GM18505 (cell line): ENCODE results near the gene GDPD5.

ENCODE experiments used
- ATAC-seq: cut with Tn5 transposase; IDR thresholded peaks from one replicate; pipeline ENCODE4 v1.9.1; 2021; ENCODE audit not compliant: unreplicated experiment
- POLR2A ChIP-seq: IDR thresholded peaks from 4 replicates; pipeline ENCODE4 v1.6.1; 2011; ENCODE audit warnings: borderline replicate concordance; ENCODE audit not compliant: insufficient read depth, insufficient read length; ENCODE audit errors: extremely low read depth

The GDPD5 gene

GRCh38 chr11:75450826-75451821, 74.6 kb downstream of the GDPD5 start:
- no peak for TF ChIP-seq POLR2A

GRCh38 chr11:75450236-75450635, 75.5 kb downstream of the GDPD5 start:
- no peak for TF ChIP-seq POLR2A
- no peak for ATAC-seq

More at GRCh38 chr11:75450826-75451821, 74.6 kb downstream of the GDPD5 start:
- ATAC-seq, result no peak

- TF ChIP-seq POLR2A, result no peak
- ATAC-seq, result no peak
These were observed 76.0 kb downstream of the GDPD5 start for GRCh38 chr11:75449776-75450175.

GRCh38 chr11:75449271-75449670, 76.5 kb downstream of the GDPD5 start:
- ATAC-seq, result no peak
- no peak for TF ChIP-seq POLR2A

- TF ChIP-seq POLR2A, result no peak
- ATAC-seq, result no peak
These were observed 78.3 kb downstream of the GDPD5 start for GRCh38 chr11:75447415-75447814.

GRCh38 chr11:75445315-75445953, 80.3 kb downstream of the GDPD5 start:
- ATAC-seq, result no peak
- no peak for TF ChIP-seq POLR2A

- ATAC-seq, result no peak
These were observed 82.7 kb downstream of the GDPD5 start for GRCh38 chr11:75443043-75443442.

GRCh38 chr11:75442161-75442885, 83.4 kb downstream of the GDPD5 start:
- no peak for TF ChIP-seq POLR2A

More at GRCh38 chr11:75443043-75443442, 82.7 kb downstream of the GDPD5 start:
- TF ChIP-seq POLR2A, result no peak

GRCh38 chr11:75441804-75442132, 84.0 kb downstream of the GDPD5 start:
- no peak for TF ChIP-seq POLR2A
- no peak for ATAC-seq

More at GRCh38 chr11:75442161-75442885, 83.4 kb downstream of the GDPD5 start:
- ATAC-seq, result no peak

- no peak for TF ChIP-seq POLR2A
- ATAC-seq, result no peak
These were observed 84.6 kb downstream of the GDPD5 start for GRCh38 chr11:75440960-75441803.

GRCh38 chr11:75439495-75440120, 86.1 kb downstream of the GDPD5 start:
- no peak for ATAC-seq
- no peak for TF ChIP-seq POLR2A

GRCh38 chr11:75439026-75439425, 86.7 kb downstream of the GDPD5 start:
- ATAC-seq, result no peak
- no peak for TF ChIP-seq POLR2A

- TF ChIP-seq POLR2A, result no peak
- no peak for ATAC-seq
These were observed 87.6 kb downstream of the GDPD5 start for GRCh38 chr11:75437966-75438659.
